ENCODE results near the gene PRKAR1B. TPM values are rescaled to one million over a fixed set of nuclear protein-coding genes. Genes with fewer than 3 reads are reported as not detected.

PRKAR1B gene
- total RNA-seq, 4 donors from 2014 or later = 7.3 to 15.6 (median 12.3) TPM

DNA sequence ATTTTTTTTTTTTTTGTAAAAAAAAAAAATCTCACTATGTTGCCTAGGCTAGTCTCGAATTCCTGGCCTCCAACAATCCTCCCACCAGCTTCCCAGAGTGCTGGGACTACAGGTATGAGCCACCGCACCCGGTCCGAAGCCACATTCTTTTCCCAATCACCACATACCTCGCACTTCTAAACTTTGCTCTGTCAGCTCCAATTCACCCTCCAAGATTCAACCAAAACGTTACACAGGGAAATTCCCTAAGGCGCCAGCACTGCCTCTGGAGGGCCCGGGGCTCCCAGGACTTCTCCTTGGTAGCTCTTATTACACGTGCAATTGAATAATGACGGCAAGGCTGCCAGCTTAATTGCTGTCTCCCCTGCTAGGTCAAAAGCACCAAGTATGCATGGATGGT lies 10.9 kb downstream of the PRKAR1B start:
- TF ChIP-seq, protein P1, sequence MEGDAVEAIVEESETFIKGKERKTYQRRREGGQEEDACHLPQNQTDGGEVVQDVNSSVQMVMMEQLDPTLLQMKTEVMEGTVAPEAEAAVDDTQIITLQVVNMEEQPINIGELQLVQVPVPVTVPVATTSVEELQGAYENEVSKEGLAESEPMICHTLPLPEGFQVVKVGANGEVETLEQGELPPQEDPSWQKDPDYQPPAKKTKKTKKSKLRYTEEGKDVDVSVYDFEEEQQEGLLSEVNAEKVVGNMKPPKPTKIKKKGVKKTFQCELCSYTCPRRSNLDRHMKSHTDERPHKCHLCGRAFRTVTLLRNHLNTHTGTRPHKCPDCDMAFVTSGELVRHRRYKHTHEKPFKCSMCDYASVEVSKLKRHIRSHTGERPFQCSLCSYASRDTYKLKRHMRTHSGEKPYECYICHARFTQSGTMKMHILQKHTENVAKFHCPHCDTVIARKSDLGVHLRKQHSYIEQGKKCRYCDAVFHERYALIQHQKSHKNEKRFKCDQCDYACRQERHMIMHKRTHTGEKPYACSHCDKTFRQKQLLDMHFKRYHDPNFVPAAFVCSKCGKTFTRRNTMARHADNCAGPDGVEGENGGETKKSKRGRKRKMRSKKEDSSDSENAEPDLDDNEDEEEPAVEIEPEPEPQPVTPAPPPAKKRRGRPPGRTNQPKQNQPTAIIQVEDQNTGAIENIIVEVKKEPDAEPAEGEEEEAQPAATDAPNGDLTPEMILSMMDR (IDR thresholded peaks at IDR 0.05) = no peak
- no peak for TF ChIP-seq POLR2A (IDR thresholded peaks at IDR 0.05)
- intact Hi-C loops (cut with DNase I) = no loop called here
- peaks cover 4 to 8% of the 10 kb centered on the region in 2 donors for H3K4me1 ChIP-seq
- no peak for DNase-seq
- WGBS, 2 donors = 60 to 72% methylated on average over 10 of the region's 10 CpGs
- H3K27me3 ChIP-seq = no peaks in the 10 kb centered on the region
- H3K36me3 ChIP-seq = no peaks in the 10 kb centered on the region
- H3K27ac ChIP-seq = no peak overlapping the region
- no peak overlapping the region for H3K4me3 ChIP-seq (replicated peaks in 1 of 3)
- no peaks in the 10 kb centered on the region for H3K9me3 ChIP-seq

DNA sequence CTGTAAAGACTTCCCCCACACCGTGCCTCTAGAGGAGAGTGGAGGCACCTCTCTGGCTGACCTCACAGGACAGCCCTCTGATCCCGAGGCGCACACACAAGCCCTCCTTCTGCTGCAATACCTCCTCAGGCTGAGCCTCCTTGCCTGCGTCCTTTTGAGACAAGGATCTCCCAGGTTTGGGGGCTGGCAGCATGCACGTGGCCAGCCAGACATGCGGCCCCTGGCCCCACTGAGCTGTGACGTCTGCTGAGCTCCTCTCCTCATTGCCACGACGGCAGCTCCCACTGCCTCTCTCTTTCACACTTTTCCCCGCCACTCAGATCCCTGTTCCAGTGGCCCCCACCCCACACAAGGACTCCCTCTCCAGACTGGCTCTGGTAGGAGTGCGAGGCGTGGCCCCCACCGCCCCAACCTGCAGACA lies 12.8 kb downstream of the PRKAR1B start:
- 87 to 89% methylated on average over 13 of the region's 13 CpGs for WGBS, 2 donors

DNA sequence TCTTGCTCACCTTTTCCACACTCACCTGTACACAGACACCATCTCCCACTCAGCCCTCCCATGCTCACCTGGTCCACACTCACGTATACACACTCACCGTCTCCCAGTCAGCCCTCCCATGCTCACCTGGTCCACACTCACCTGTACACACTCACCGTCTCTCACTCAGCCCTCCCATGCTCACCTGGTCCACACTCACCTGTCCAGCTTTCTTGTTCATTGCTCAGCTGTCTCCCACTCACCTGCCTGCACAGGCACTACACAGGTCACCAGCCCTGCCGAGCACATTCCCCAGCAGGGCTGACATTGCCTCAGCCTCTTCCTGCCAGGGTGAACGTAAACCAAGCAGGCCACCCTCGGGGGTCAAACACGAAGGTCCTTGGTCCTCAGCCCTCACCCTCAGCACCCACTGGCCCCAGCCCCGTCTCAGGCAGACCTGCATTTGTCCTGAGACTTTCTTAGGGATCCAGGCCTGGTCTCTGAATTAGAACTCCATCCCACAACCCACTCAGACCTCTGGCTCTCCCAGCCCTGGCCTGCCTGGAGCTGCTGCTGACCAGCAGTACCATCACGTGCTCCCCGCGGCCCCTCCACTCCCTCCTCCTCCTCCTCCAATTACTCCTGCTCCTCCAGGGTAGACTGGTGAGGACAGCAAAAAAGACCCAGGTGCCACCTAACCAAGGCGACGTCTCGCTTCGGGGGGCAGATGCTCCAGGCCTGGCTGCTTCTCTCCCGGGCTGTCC lies 13.4 kb downstream of the PRKAR1B start:
- 86 to 91% methylated on average over 16 of the region's 16 CpGs for WGBS, 2 donors

More for the DNA sequence above, 12.8 kb downstream of the PRKAR1B start:
- Histone ChIP-seq H3K4me3 (replicated peaks in 1 of 3) (no peak overlapping the region), H3K4me1 (peaks cover 4 to 8% of the 10 kb centered on the region in 2 donors), H3K27ac (no peak overlapping the region), H3K27me3 (no peaks in the 10 kb centered on the region), H3K36me3 (no peaks in the 10 kb centered on the region), H3K9me3 (no peaks in the 10 kb centered on the region)
- no peak for TF ChIP-seq POLR2A (IDR thresholded peaks at IDR 0.05)
- TF ChIP-seq, protein P1 (IDR thresholded peaks at IDR 0.05) = no peak
- DNase-seq = no peak
- intact Hi-C loops (cut with DNase I) = no loop called here

DNA sequence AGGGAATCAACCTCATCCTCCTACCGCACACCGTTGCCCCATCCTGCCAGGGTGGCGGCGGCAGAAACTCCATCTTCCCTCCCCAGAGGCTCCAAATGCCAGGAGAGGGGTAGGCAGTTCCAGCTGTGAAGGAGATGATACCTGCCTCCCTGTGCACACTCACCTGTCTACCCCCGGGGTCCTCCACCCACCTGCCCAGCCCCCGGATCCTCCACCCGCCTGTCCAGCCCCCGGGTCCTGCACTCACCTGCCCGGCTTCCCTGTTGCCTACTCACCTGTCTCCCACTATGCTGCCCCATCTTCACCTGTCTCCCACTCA lies 14.0 kb downstream of the PRKAR1B start:
- no peak for DNase-seq
- TF ChIP-seq, protein P1 (IDR thresholded peaks at IDR 0.05) = no peak
- no peak for TF ChIP-seq POLR2A (IDR thresholded peaks at IDR 0.05)

More for the DNA sequence above, 13.4 kb downstream of the PRKAR1B start:
- intact Hi-C loops (cut with DNase I) = no loop called here
- H3K9me3 ChIP-seq = no peaks in the 10 kb centered on the region
- no peak overlapping the region for H3K27ac ChIP-seq
- no peaks in the 10 kb centered on the region for H3K36me3 ChIP-seq
- H3K27me3 ChIP-seq = no peaks in the 10 kb centered on the region
- no peak overlapping the region for H3K4me3 ChIP-seq (replicated peaks in 1 of 3)
- no peak for DNase-seq
- no peak for TF ChIP-seq POLR2A (IDR thresholded peaks at IDR 0.05)
- TF ChIP-seq, protein P1 (IDR thresholded peaks at IDR 0.05) = no peak
- peaks cover 4 to 8% of the 10 kb centered on the region in 2 donors for H3K4me1 ChIP-seq

DNA sequence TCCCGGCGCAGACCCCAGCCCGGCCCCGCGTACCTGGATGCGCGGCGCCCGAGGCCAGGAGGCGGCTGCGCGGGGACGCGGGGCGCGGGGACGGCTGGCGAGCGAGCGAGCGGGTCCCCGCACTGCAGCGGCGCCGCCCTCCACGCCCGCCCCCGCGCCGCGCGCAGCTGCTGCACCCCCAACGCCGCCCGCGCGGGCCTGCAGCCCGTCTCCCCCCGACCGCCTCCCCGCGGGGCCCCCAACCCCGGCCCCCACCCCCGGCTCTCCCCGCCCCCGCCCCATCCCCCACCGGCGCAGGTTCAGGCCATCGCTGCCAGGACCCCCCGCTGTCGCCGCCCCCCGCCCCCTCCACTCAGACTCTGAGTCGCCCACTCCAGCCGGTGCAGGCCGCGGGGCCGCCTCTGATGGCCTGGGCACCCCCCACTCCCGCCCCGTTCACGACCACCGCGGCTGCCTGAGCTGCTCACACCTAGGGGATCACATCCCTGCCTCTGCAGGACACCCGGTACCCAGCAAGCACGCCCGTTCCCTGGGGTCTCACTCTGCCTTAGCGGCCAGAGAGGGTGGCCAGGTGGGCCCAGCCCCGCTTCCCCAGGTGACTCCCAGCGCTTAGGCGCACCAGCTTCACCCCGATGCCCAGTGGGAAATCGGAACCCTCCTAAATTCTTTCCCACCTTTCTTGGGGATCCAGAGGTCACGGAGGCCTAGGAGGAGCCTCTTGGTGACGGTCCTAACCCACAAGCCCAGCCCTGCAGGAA lies 14.5 kb downstream of the PRKAR1B start:
- TF ChIP-seq POLR2A (IDR thresholded peaks at IDR 0.05) = no peak
- TF ChIP-seq, protein P1 (IDR thresholded peaks at IDR 0.05) = no peak
- intact Hi-C loops (cut with DNase I) = no loop called here
- 54 to 93% methylated on average over 6 to 15 of the region's 74 CpGs for WGBS, 2 donors
- H3K27me3 ChIP-seq = no peaks in the 10 kb centered on the region
- no peak for DNase-seq
- no peaks in the 10 kb centered on the region for H3K9me3 ChIP-seq
- no peak overlapping the region for H3K27ac ChIP-seq
- H3K36me3 ChIP-seq = no peaks in the 10 kb centered on the region
- peaks cover 4 to 8% of the 10 kb centered on the region in 2 donors for H3K4me1 ChIP-seq
- H3K4me3 ChIP-seq (replicated peaks in 1 of 3) = peak overlapping the region in 1 of 3 donors; percentile 66

More for the DNA sequence above, 14.0 kb downstream of the PRKAR1B start:
- Histone ChIP-seq H3K27me3 (no peaks in the 10 kb centered on the region), H3K36me3 (no peaks in the 10 kb centered on the region), H3K27ac (no peak overlapping the region), H3K4me3 (replicated peaks in 1 of 3) (no peak overlapping the region), H3K9me3 (no peaks in the 10 kb centered on the region), H3K4me1 (peaks cover 4 to 8% of the 10 kb centered on the region in 2 donors)
- intact Hi-C loops (cut with DNase I) = no loop called here
- WGBS, 2 donors = 86 to 87% methylated on average over 5 to 9 of the region's 9 CpGs

All from thyroid gland (tissue), 4 donors.